HFF-Myc (cell line): Measurements from ENCODE around the gene ZNF45.

ENCODE experiments used
- DNase-seq: peaks from one replicate; pipeline ENCODE4 v3.0.0-alpha.2; 2011; ENCODE audit warnings: low read depth; ENCODE audit errors: extremely low read depth
- H3K4me3 ChIP-seq: replicated peaks from 2 replicates; pipeline ENCODE4 v1.5.1; 2011; ENCODE audit warnings: low read depth, mild to moderate bottlenecking, control low read depth, low read length
- CTCF ChIP-seq: IDR thresholded peaks from 2 replicates; pipeline ENCODE4 v1.5.1; 2012; ENCODE audit warnings: mild to moderate bottlenecking, low read depth, low read length, control low read depth; ENCODE audit errors: missing control alignments

Gene ZNF45

DNA sequence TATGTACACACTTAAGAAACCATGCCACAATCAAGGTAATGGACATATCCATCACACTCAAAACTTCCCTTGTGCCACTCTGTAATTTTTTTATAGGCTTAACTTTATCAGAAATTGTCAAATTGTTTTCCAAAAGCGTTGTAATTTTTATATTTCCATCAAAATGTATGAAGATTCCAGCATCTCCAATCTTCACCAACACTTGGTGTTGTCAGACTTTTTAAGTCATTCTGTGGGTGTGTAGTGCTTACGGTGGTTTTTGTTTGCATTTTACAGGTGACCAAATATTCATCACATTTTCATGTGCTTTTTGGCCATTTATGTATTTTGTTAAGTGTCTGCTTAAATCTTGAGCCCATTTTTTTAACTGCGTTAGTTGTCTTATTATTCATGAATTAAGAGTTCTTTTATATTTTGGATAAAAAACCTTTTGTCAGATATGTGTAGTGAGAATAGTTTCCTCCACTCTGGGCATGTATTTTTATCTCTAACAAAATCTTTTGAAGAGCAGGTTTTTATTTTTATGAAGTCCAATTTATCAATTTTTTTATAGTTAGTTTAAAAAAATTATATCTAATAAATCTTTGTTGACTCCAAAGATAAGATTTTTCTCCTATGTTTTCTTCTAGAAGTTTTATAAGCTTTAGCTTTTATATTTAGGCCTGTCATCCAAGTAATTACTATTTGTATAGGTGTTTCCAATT is 4.6 kb upstream of the ZNF45 start:
- no peak for DNase-seq
- TF ChIP-seq CTCF, result no peak
- no peak overlapping the region for H3K4me3 ChIP-seq

- no peak for DNase-seq
Measured at GRCh38 chr19:43936188-43936587, 1.1 kb upstream of the ZNF45 start.

GRCh38 chr19:43934055-43934984 is 762 bp downstream of the ZNF45 start:
- no peak for TF ChIP-seq CTCF
- H3K4me3 ChIP-seq, result peak overlapping the region; percentile 74
- no peak for DNase-seq

More at GRCh38 chr19:43936188-43936587, 1.1 kb upstream of the ZNF45 start:
- no peak overlapping the region for H3K4me3 ChIP-seq
- TF ChIP-seq CTCF, result no peak

DNA sequence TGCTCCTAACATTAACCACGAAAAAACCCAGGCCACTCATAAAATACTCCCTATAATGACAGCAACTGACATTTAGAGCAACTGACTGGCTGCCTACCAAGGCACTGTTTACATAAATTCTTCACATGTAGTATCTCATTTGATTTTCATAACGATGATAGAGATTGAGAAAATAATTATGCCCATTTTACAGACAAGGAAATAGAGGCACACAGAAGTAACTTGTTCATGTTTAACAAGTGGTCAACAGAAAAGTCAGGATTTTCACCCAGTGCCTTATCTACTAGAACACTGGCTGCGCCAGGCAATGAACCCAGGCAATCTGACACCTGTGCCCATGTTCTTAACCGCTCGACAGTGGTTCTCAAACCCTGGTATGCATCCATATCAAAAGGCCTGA is 6.3 kb downstream of the ZNF45 start:
- H3K4me3 ChIP-seq, result no peak overlapping the region
- no peak for TF ChIP-seq CTCF
- DNase-seq, result no peak

DNA sequence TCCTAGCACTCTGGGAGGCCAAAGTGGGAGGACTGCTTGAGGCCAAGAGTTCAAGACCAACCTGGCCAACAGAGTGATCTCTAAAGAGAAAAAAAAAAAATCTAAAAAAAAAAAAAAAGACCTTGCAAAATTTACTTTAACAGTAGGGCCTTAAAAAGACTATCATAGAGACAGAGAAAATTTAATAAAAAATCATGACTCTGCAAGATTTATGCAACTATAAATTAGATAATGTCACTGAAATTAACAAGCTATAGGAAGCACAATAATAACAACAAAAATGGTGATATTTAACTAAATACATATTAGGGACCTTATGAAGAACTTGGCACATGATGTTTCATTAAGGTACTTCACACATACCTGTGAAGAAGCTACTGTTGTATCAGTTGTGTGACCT is 11.2 kb downstream of the ZNF45 start:
- H3K4me3 ChIP-seq, result no peak overlapping the region
- TF ChIP-seq CTCF, result no peak
- no peak for DNase-seq

GRCh38 chr19:43914051-43914450 is 21.0 kb downstream of the ZNF45 start:
- H3K4me3 ChIP-seq, result no peak overlapping the region
- no peak for TF ChIP-seq CTCF
- no peak for DNase-seq
